GM18867 (cell line): ENCODE results near the gene CARS2.

Experiments used
- ATAC-seq: cut with Tn5 transposase; IDR thresholded peaks from one replicate; pipeline ENCODE4 v1.9.1; 2021; ENCODE audit warnings: mild to moderate bottlenecking, moderate library complexity; ENCODE audit not compliant: unreplicated experiment

Gene CARS2

GRCh38 chr13:110653271-110653670 is 52.6 kb downstream of the CARS2 start:
- ATAC-seq: no peak

GRCh38 chr13:110652764-110653163 is 53.2 kb downstream of the CARS2 start:
- no peak for ATAC-seq

- ATAC-seq: no peak
Observed at GRCh38 chr13:110652231-110652730, 53.6 kb downstream of the CARS2 start.

- ATAC-seq: no peak
Observed at GRCh38 chr13:110651726-110652230, 54.1 kb downstream of the CARS2 start.

GRCh38 chr13:110651271-110651670 is 54.6 kb downstream of the CARS2 start:
- no peak for ATAC-seq

- ATAC-seq: no peak
Observed at GRCh38 chr13:110650436-110650835, 55.5 kb downstream of the CARS2 start.

- ATAC-seq: no peak
Observed at GRCh38 chr13:110649551-110649950, 56.4 kb downstream of the CARS2 start.

- no peak for ATAC-seq
Observed at GRCh38 chr13:110648848-110649421, 57.0 kb downstream of the CARS2 start.

- ATAC-seq: no peak
Observed at GRCh38 chr13:110648146-110648819, 57.6 kb downstream of the CARS2 start.

GRCh38 chr13:110647365-110647737 is 58.6 kb downstream of the CARS2 start:
- no peak for ATAC-seq

- no peak for ATAC-seq
Observed at GRCh38 chr13:110646442-110647364, 59.2 kb downstream of the CARS2 start.

GRCh38 chr13:110645750-110646149 is 60.2 kb downstream of the CARS2 start:
- ATAC-seq: no peak

- ATAC-seq: peak; percentile 69
Observed at GRCh38 chr13:110644892-110645521, 60.9 kb downstream of the CARS2 start.

GRCh38 chr13:110643768-110644421 is 62.0 kb downstream of the CARS2 start:
- ATAC-seq: no peak

GRCh38 chr13:110643324-110643723 is 62.6 kb downstream of the CARS2 start:
- ATAC-seq: no peak

GRCh38 chr13:110642291-110642981 is 63.5 kb downstream of the CARS2 start:
- no peak for ATAC-seq

- ATAC-seq: no peak
Observed at GRCh38 chr13:110641055-110642015, 64.6 kb downstream of the CARS2 start.

GRCh38 chr13:110640591-110641029 is 65.3 kb downstream of the CARS2 start:
- no peak for ATAC-seq

GRCh38 chr13:110639935-110640334 is 66.0 kb downstream of the CARS2 start:
- ATAC-seq: no peak
